Stimulated activated CD8-positive, alpha-beta memory T cell treated with anti-CD3 and anti-CD28 coated beads, Interleukin-15, amount 100 ng/mL, for 4 hours (primary cell): ENCODE results near the gene SMYD3.

Source experiments
- DNase-seq, 2 donors: peaks; one replicate each; pipeline ENCODE4 v3.0.0-alpha.2; 2020; ENCODE audit warnings: low read depth in 2 of 2

Gene SMYD3

DNA sequence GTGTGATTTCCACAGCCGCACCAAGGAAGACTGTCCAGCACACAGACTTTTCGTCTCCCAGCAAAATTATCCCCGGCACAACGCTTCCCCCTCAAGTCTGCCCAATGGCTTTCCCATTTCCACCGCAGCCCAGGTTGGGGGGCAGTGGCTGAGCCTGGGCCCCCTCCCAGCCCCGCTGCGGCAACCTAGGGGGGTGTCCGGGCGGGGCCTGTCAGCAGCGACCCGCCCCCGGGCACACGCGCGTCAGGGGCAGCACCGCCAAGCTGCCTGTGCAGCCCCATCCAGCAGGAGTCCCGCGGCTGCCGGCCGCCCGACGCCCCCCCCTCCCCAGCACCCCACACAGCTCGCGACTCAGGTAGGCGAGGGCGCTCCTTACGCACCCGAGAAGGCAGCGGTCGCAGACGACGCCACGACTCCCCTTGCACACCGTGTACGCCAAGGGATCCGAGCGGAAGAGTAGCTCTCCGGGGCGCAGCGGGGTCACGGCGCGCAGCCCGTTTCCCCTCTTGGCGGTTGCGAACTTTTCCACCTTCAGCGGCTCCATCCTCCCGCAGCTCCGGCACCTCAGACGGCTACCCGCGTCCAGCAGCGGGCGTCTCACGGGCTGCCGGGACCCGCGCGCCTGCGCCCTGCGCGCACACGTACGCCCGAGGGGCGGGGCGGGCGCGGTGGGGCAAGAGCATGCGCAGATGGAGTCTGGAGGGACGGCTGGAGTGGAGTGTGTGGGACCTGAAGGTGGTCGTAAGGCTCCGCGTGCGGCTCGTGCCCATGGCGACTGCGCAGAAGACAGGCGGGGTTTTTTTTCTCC, at the start of gene SMYD3:
SMYD3 (minus strand) TSS at position 606 of the 808 bp plus-strand sequence.
- DNase-seq, result peak; percentile 39 to 62

- DNase-seq, result no peak
These were observed 47.1 kb upstream of the SMYD3 start for GRCh38 chr1:246554201-246554600.

GRCh38 chr1:246552110-246552509, 45.0 kb upstream of the SMYD3 start:
- no peak for DNase-seq

- DNase-seq, result no peak
These were observed 43.3 kb upstream of the SMYD3 start for GRCh38 chr1:246550402-246550801.

DNA sequence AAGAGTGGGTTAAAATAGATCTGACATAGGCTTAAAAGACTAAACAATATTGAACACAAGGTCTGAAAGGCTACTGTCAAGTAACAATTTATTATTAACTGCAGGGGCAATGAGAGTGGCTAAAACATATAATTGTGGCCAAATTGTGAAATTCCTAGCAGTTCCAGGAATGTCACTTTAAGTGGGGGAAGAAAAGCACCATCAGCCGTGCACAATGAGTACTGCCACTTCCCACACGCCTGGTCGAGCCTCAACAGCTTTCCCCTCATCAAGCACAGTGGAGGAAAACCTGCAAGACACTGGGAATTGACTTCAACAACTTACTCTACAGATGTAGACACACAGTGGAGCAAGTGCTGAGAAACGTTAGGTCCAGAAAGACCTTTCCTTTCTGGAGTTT, 42.6 kb upstream of the SMYD3 start:
- DNase-seq, result no peak

DNA sequence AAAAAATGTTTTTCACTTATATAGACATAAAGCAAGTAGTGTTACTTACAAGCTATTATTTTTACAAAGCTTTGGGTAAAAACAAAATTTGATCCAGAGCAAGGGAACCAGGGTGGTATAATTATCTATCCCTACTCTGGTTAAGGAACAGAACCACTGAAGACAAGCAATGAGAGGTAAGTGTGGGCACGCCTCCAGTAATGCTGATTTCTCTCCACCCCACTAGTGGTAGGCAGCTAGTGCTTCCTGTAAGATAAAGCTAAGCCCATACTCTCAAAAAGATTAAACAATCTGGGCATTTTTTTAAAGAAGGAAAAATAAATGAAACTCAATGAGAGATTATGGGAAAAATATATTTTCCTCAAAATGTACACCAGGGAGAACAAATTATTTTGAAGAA, 36.9 kb upstream of the SMYD3 start:
- no peak for DNase-seq

DNA sequence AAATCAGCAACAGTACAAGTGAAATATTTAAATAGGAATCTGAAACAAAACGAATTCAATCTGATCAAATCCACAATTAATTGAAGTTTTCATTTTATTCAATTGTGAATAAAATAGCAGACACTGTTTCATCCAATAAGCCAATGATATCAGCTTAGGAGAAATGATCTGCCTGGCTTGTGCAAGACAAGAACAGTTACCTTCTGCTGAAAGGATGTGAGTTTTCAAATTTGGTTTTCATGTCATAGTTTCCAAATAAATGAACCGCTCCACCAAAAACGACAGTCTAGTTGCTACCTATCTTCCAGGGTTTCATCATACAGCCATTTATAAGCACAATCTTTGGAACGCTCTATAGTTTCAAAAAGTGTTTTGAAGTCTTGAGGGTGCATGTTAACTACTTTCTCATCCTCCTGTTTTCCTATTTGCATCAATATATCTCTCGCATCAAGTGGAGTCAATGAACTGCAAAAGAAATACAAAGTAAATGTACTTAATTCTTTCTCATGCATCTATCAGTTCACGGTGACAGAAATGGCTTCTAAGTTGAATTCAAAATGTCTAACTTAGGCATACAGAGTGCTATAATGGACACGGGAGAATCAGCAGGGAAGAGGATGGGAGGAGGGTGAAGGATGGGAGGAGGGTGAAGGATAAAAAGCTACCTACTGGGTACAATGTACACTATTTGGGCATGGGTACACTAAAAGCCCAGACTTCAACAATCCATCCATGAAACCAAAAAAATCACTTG, 33.8 kb upstream of the SMYD3 start:
- no peak for DNase-seq

DNA sequence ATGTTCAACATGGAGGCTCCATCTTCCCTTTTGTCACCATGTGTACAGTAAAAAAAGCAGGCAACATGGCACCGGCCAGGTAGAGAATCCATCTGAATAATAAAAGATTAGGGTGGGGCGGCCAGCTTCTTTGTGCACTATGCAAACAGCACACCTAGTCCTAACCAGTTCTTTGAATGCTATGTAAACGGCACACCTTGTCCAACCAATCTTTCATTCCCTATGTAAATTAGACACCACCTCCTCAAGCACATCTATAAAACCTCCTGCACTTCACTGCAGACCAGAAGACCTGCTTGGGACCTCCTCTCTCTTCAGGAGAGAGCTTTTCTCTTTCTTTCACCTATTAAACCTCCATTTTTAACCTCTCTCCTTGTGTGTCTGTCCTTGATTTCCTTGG, 30.8 kb upstream of the SMYD3 start:
- DNase-seq, result no peak

- DNase-seq, result no peak
These were observed 30.4 kb upstream of the SMYD3 start for GRCh38 chr1:246537441-246537840.

DNA sequence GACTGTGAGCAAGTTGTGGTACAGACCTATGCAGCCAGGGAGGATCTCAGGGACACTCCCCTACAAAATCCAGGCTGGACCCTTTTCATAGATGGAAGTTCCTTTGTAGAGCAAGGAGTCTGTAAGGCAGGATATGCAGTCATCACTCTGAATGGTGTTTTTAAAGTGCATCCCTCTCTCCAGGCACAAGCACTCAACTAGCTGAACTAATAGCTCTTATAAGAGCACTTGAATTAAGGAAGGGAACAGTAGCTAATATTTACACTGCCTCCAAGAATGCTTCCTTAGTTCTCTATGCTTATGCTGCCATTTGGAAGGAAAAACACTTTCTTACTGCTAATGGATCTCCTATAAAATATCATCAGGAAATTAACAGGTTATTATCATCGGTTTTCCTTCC, 27.0 kb upstream of the SMYD3 start:
- DNase-seq, result no peak

GRCh38 chr1:246533371-246533905, 26.4 kb upstream of the SMYD3 start:
- DNase-seq, result no peak

DNA sequence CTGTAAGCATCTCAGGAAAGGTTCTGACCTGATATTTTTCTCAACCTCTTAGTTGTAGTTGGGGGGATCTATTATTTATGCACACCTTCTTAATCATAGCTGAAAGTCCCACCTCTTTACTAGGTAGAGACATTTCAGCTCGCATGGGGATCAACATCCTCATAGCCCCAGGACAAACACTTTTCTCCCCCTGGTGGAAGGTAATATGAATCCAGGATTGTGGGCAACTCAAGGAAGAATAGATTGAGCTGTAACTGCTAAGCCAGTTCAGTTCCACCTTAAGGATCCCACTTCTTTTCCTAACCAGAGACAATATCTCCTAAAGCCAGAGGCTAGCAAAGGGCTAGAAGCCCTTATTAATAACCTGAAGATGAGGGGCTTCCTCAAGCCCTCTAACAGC, 25.4 kb upstream of the SMYD3 start:
- DNase-seq, result no peak

DNA sequence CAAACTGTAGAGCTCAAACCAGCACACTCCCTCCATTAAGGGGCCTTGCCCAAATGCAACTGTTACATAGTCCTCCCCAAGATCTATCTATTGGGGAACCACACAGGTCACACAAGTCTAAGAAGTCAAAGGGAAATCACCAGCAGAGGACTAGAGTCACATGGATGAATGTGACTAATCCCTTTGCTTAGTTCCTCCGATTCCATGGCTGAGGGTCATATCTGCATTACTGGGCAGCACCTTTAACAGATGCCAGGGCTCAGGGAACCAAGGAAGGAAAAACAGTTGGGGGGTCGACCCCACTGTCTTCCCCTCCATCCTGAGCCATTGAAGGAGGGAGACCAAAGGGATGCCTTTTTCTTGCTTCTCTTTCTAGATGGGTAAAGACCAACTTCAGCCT, 23.4 kb upstream of the SMYD3 start:
- no peak for DNase-seq

DNA sequence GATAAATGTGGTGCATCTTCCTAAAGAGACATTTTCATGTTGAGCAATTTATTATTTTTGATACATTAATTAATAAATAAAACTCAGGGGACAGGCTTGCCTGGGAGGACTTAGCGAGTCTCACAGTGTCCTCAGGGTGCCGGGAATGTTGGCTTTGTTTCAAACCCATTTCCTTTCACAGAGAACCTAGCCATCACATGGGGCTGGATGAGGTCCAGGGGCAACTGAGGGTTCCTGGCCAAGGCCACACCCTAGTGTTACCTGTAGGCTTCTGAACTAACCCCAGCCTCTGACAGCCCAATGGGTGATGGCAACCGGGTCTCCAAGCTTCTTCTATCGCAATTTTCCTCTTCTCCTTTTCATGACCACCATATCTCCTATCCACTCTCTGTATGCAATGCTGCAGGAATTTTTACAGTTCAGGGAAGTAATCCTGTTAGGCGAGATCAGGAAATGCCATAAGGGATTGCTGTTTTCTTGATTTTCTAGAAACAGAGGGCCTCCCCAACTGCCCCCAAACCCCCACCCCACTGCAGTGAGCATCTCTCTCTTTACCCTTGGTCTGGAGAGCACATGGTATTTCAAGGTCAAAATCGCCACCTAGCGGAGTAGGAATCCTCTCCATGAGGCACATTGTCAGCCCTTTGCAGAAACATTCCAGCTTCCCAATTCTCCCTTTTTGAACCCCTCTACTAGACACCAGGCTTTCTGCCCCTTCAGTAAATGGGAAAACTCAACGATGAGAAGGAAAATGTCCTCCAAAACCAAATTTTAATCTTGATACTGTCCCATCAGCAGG, 22.1 kb upstream of the SMYD3 start:
- no peak for DNase-seq

- DNase-seq, result no peak
These were observed 20.5 kb upstream of the SMYD3 start for GRCh38 chr1:246527402-246528088.

GRCh38 chr1:246526915-246527314, 19.8 kb upstream of the SMYD3 start:
- no peak for DNase-seq

DNA sequence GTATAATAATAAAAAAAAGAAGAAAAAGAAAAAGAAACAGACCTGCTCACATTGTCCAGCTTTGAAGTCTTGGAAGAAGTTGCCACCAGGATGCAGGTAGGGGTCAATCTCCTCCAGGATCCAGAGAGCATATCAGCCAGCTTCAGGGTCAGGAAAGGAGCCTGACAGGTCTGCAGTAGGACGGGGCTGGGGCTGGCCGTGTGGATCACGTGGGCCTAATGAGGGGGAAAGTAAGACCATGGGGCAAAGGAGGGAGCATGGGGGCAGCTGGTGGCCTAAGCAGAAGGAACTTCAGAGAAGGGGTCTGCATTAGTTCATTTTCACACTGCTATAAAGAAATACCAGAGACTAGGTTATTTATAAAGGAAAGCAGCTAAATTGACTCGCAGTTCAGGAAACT, 19.3 kb upstream of the SMYD3 start:
- no peak for DNase-seq

DNA sequence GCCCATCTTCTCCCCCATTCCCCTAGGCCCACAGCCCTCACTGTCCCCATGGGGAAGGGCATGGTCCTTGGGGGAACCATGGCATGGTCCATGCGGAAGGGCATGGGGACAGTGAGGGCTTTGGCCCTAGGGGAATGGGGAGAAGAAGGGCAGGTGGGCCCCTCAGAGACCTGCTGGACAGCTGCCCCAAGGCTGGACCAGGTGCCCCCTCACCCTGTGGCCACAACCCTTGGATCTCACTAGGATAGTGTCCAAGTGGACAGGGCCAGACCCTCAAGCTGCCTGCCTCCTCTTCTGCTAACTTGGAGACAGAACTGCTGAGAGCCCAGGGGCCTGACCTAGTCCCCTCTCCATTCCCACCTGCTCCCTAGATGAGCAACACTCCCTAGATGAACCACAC, 12.4 kb upstream of the SMYD3 start:
- no peak for DNase-seq

GRCh38 chr1:246518456-246519205, 11.6 kb upstream of the SMYD3 start:
- no peak for DNase-seq

GRCh38 chr1:246517391-246517790, 10.3 kb upstream of the SMYD3 start:
- DNase-seq, result no peak

DNA sequence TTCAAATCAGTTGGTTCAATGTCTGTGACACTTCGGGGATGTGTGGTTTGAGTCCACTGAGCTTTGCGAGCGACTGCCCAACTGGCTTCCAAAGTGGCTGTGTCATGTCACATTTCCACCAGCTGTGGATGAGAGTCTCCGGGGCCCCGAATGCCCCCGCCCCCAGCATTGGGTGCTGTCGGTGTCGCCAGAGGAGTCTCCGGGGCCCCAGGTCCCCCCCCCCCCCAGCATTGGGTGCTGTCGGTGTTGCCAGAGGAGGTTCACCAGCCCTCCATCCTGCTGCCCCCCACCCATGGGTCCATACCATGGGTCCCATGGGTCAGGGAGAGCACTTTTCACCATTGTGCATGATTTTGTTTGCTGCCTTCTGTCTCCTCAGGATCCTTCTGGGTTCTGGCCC, 9.0 kb upstream of the SMYD3 start:
- no peak for DNase-seq
